Astrocyte (in vitro differentiated cells and primary cell): ENCODE results near the gene ANKRD60. TPM values are rescaled to one million over a fixed set of nuclear protein-coding genes. Genes with fewer than 3 reads are reported as not detected.
A peak's percentile ranks its signal among the peaks of the same experiment; 100 is the strongest.

Experiments used
- DNase-seq: peaks from one replicate; pipeline ENCODE4 v3.0.0-alpha.2; 2010; ENCODE audit warnings: low read depth
- FAIRE-seq: peaks from 2 replicates; lab custom pipeline; 2011; peaks lifted over from hg19 to GRCh38; lab: Jason Lieb, UNC
- H2AFZ ChIP-seq: 2 replicates; pipeline ENCODE4 v1.6.0; 2012; ENCODE audit warnings: low read depth, low read length, inconsistent platforms
- H3K27ac ChIP-seq: 2 replicates; pipeline ENCODE4 v1.5.1; 2011; ENCODE audit warnings: low read depth, low read length, inconsistent platforms
- H3K27me3 ChIP-seq: 2 replicates; pipeline ENCODE4 v1.6.0; 2011; ENCODE audit warnings: low read length, inconsistent platforms; ENCODE audit not compliant: insufficient read depth
- H3K36me3 ChIP-seq: 2 replicates; pipeline ENCODE4 v1.5.1; 2011; ENCODE audit warnings: low read length, inconsistent platforms; ENCODE audit not compliant: insufficient read depth
- H3K4me1 ChIP-seq: 2 replicates; pipeline ENCODE4 v1.5.1; 2011; ENCODE audit warnings: low read length, inconsistent platforms; ENCODE audit not compliant: insufficient read depth
- H3K4me2 ChIP-seq: 2 replicates; pipeline ENCODE4 v1.6.0; 2012; ENCODE audit warnings: low read length, inconsistent platforms
- H3K4me3 ChIP-seq: 2 replicates; pipeline ENCODE4 v1.5.1; 2011; ENCODE audit warnings: low read depth, mild to moderate bottlenecking, low read length, inconsistent platforms; ENCODE audit not compliant: insufficient read depth
- H3K79me2 ChIP-seq: 2 replicates; pipeline ENCODE4 v1.6.0; 2012; ENCODE audit warnings: mild to moderate bottlenecking, low read length, inconsistent platforms; ENCODE audit not compliant: insufficient read depth
- H3K9ac ChIP-seq: 2 replicates; pipeline ENCODE4 v1.6.0; 2012; ENCODE audit warnings: mild to moderate bottlenecking, low read length, inconsistent platforms
- H3K9me3 ChIP-seq: 2 replicates; pipeline ENCODE4 v1.5.1; 2012; ENCODE audit warnings: low read depth, mild to moderate bottlenecking, low read length, inconsistent platforms; ENCODE audit not compliant: insufficient read depth
- H4K20me1 ChIP-seq: 2 replicates; pipeline ENCODE4 v1.6.0; 2012; ENCODE audit warnings: low read length, inconsistent platforms; ENCODE audit not compliant: insufficient read depth
- H3K27ac Mint-ChIP-seq: one replicate; pipeline ENCODE4 v1.8.0; 2021; ENCODE audit warnings: mild to moderate bottlenecking, mixed read lengths; ENCODE audit not compliant: unreplicated experiment
- H3K27me3 Mint-ChIP-seq: one replicate; pipeline ENCODE4 v1.8.0; 2021; ENCODE audit warnings: low read depth, mixed read lengths; ENCODE audit not compliant: unreplicated experiment
- H3K36me3 Mint-ChIP-seq: one replicate; pipeline ENCODE4 v1.8.0; 2021; ENCODE audit warnings: low read depth, mixed read lengths; ENCODE audit not compliant: unreplicated experiment
- H3K4me1 Mint-ChIP-seq: one replicate; pipeline ENCODE4 v1.8.0; 2021; ENCODE audit warnings: low read depth, mixed read lengths; ENCODE audit not compliant: unreplicated experiment
- H3K4me3 Mint-ChIP-seq: one replicate; pipeline ENCODE4 v1.8.0; 2021; ENCODE audit warnings: mild to moderate bottlenecking, moderate library complexity, mixed read lengths; ENCODE audit not compliant: unreplicated experiment
- H3K9me3 Mint-ChIP-seq: one replicate; pipeline ENCODE4 v1.8.0; 2021; ENCODE audit warnings: mild to moderate bottlenecking, mixed read lengths; ENCODE audit not compliant: unreplicated experiment
- CTCF ChIP-seq: IDR thresholded peaks from 2 replicates; pipeline ENCODE4 v1.5.1; 2011; ENCODE audit warnings: low read depth, mild to moderate bottlenecking, inconsistent platforms, low read length, moderate library complexity; ENCODE audit not compliant: insufficient read depth
- EZH2 ChIP-seq: IDR thresholded peaks from 2 replicates; pipeline ENCODE4 v1.6.1; 2012; ENCODE audit warnings: mild to moderate bottlenecking, low read length, inconsistent platforms; ENCODE audit not compliant: insufficient read depth
- total RNA-seq: library from RNA; stranded (reverse); gene quantifications from 2 replicates; pipeline ENCODE4 v1.2.1, GENCODE V29; 2021

The ANKRD60 gene
- total RNA-seq, 1 donor from 2014 or later: not detected

- Mint-ChIP-seq H3K4me1 (no peaks in the 10 kb centered on the region), H3K36me3 (no peaks in the 10 kb centered on the region), H3K27ac (no peak overlapping the region), H3K27me3 (peaks cover 25% of the 10 kb centered on the region), H3K9me3 (no peaks in the 10 kb centered on the region), H3K4me3 (no peak overlapping the region)
- no peak overlapping the region for H3K4me3 ChIP-seq
- no peaks in the 10 kb centered on the region for H3K4me1 ChIP-seq
- no peak for FAIRE-seq
- no peaks in the 10 kb centered on the region for H3K9me3 ChIP-seq
- H3K4me2 ChIP-seq: no peak overlapping the region
- H3K27me3 ChIP-seq: peaks cover 16% of the 10 kb centered on the region
- TF ChIP-seq CTCF (no peak), EZH2 (no peak)
- no peaks in the 10 kb centered on the region for H4K20me1 ChIP-seq
- no peaks in the 10 kb centered on the region for H3K79me2 ChIP-seq
- H3K36me3 ChIP-seq: no peaks in the 10 kb centered on the region
- no peak overlapping the region for H3K9ac ChIP-seq
- H2AFZ ChIP-seq: no peak overlapping the region
- no peak overlapping the region for H3K27ac ChIP-seq
- DNase-seq: no peak
Measured at GRCh38 chr20:58210398-58210747, 18.1 kb downstream of the ANKRD60 start.

GRCh38 chr20:58209652-58210397, 18.6 kb downstream of the ANKRD60 start:
- H3K36me3 Mint-ChIP-seq: no peaks in the 10 kb centered on the region
- H3K4me3 Mint-ChIP-seq: no peak overlapping the region
- H3K4me1 Mint-ChIP-seq: no peaks in the 10 kb centered on the region

More at GRCh38 chr20:58209652-58210397, 18.6 kb downstream of the ANKRD60 start:
- no peaks in the 10 kb centered on the region for H3K9me3 ChIP-seq
- TF ChIP-seq EZH2 (no peak), CTCF (peak; percentile 99)
- H3K27me3 ChIP-seq: peaks cover 16% of the 10 kb centered on the region
- FAIRE-seq (peak; percentile 64), DNase-seq (peak; percentile 20)
- no peaks in the 10 kb centered on the region for H3K36me3 ChIP-seq
- no peak overlapping the region for H3K4me3 ChIP-seq
- Mint-ChIP-seq H3K27me3 (peaks cover 25% of the 10 kb centered on the region), H3K27ac (peak overlapping the region; percentile 59), H3K9me3 (peaks cover 2% of the 10 kb centered on the region)
- no peak overlapping the region for H2AFZ ChIP-seq
- H3K4me1 ChIP-seq: no peaks in the 10 kb centered on the region
- no peak overlapping the region for H3K27ac ChIP-seq
- no peaks in the 10 kb centered on the region for H3K79me2 ChIP-seq
- H4K20me1 ChIP-seq: no peaks in the 10 kb centered on the region
- H3K4me2 ChIP-seq: peak overlapping the region; percentile 64
- peak overlapping the region; percentile 28 for H3K9ac ChIP-seq
